CD4-positive, alpha-beta T cell (primary cell): ENCODE data around the gene GPR32. TPM values are rescaled to one million over a fixed set of nuclear protein-coding genes. Genes with fewer than 3 reads are reported as not detected.
"Not testable (repeated sequence)": the region's sequence is repeated elsewhere in the genome, so short reads cannot be mapped to it uniquely, and the experiment has no call there.

Experiments
- ATAC-seq: fragments of 200-7000 bp; cut with Tn5 transposase; one replicate; pipeline ENCODE4 v1.10.0; 2022; ENCODE audit warnings: mild to moderate bottlenecking; ENCODE audit not compliant: poor library complexity
- CTCF ChIA-PET: fragments of 350-600 bp; sonication (Branson Sonifier 250); formaldehyde crosslinking; loops from one replicate; lab custom pipeline; 2021; ENCODE audit warnings: antibody characterized with exemption, inconsistent platforms; lab: Charles Lee
- POLR2A ChIA-PET: fragments of 350-600 bp; sonication (Branson Sonifier 250); formaldehyde crosslinking; loops from one replicate; lab custom pipeline; 2021; ENCODE audit warnings: antibody characterized with exemption, inconsistent platforms; lab: Charles Lee
- DNase-seq, 14 experiments: peaks; one replicate each; pipeline ENCODE4 v3.0.0-alpha.2; 2013 to 2020; ENCODE audit warnings: mixed read lengths in 2 of 14
- H3K27ac ChIP-seq, 2 donors: one replicate each; pipeline versions ENCODE4 v1.5.1 to v1.7.0; 2013; ENCODE audit warnings: low read length in 2 of 2, low read depth in 1 of 2, mild to moderate bottlenecking in 1 of 2
- H3K27me3 ChIP-seq, 2 experiments: 1 replicate in 1 of 2; 2 replicates in 1 of 2; pipeline versions ENCODE4 v1.6.1 to v1.7.0; 2013; ENCODE audit warnings: low read length in 2 of 2, control low read depth in 1 of 2, mild to moderate bottlenecking in 1 of 2, moderate library complexity in 1 of 2; ENCODE audit not compliant: insufficient read depth in 2 of 2, control insufficient read depth in 1 of 2
- H3K36me3 ChIP-seq: one replicate; pipeline ENCODE4 v1.6.1; 2013; ENCODE audit warnings: low read length, control low read depth; ENCODE audit not compliant: insufficient read depth
- H3K4me1 ChIP-seq: one replicate; pipeline ENCODE4 v1.6.1; 2013; ENCODE audit warnings: low read length, control low read depth; ENCODE audit not compliant: insufficient read depth
- H3K4me3 ChIP-seq: one replicate; pipeline ENCODE4 v1.5.1; 2013; ENCODE audit warnings: mild to moderate bottlenecking, low read length, moderate library complexity
- H3K9me3 ChIP-seq, 2 experiments: 1 replicate in 1 of 2; 2 replicates in 1 of 2; pipeline versions ENCODE4 v1.6.1 to v1.7.0; 2013; ENCODE audit warnings: low read length in 2 of 2, mild to moderate bottlenecking in 2 of 2, control low read depth in 1 of 2, moderate library complexity in 1 of 2; ENCODE audit not compliant: control insufficient read depth in 1 of 2, insufficient read depth in 1 of 2
- H3K27ac Mint-ChIP-seq: one replicate; pipeline ENCODE4 v1.8.0; 2020; ENCODE audit warnings: mixed read lengths
- H3K27me3 Mint-ChIP-seq: one replicate; pipeline ENCODE4 v1.8.0; 2021; ENCODE audit warnings: mixed read lengths
- H3K36me3 Mint-ChIP-seq: one replicate; pipeline ENCODE4 v1.8.0; 2021; ENCODE audit warnings: low read depth, mixed read lengths
- H3K4me1 Mint-ChIP-seq: one replicate; pipeline ENCODE4 v1.8.0; 2021; ENCODE audit warnings: low read depth, mixed read lengths
- H3K4me3 Mint-ChIP-seq: one replicate; pipeline ENCODE4 v1.8.0; 2020; ENCODE audit warnings: mild to moderate bottlenecking, mixed read lengths
- H3K9me3 Mint-ChIP-seq: one replicate; pipeline ENCODE4 v1.8.0; 2020; ENCODE audit warnings: mixed read lengths
- intact Hi-C, 2 experiments: fragments of 100-400 bp; cut with DNase I in 1 of 2; cut with micrococcal nuclease in 1 of 2; formaldehyde crosslinking; loops; one replicate each; pipeline versions ENCODE4 v1.15.1 to v1.9.0; 2023 to 2025; cut with DNase I, micrococcal nuclease
- total RNA-seq, 174 experiments: library from RNA in 2 of 174; stranded (reverse) in 2 of 174; gene quantifications; one replicate each; pipeline ENCODE4 v1.2.3 and lab custom pipeline; 2021 to 2026
- TF ChIP-seq, protein P1 (sequence below): fragments of 200-600 bp; IDR thresholded peaks from one replicate; pipeline ENCODE4 v1.8.0; 2022; ENCODE audit warnings: antibody characterized with exemption, mild to moderate bottlenecking

The GPR32 gene
- total RNA-seq, 2 experiments from 2014 or later = not detected

DNA sequence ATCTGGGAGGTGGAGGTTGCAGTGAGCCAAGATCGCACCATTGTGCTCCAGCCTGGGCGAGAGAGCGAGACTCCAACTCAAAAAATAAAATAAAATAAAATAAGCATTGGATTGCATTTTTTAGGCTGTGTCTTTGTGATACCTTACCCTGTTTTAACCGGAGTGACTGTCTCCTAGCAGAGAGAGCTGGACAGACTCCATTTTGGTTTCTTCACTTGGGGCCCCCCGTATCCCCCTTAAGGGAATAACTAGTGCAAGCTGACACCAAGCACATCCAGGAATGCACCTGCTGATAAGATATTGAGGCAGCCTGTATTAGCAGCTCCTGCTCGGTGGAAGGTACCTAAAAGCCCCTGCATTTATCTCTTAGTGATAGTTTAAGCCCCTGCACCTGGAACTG, 20.8 kb upstream of the GPR32 start:
- H3K27me3 Mint-ChIP-seq = peaks cover 34% of the 10 kb centered on the region
- ATAC-seq = no peak
- H3K36me3 Mint-ChIP-seq = no peaks in the 10 kb centered on the region
- H3K4me1 Mint-ChIP-seq = no peaks in the 10 kb centered on the region
- intact Hi-C loops = no loop called here
- CTCF ChIA-PET = no interaction called here
- POLR2A ChIA-PET = no interaction called here
- no peak for DNase-seq
- TF ChIP-seq, protein P1, sequence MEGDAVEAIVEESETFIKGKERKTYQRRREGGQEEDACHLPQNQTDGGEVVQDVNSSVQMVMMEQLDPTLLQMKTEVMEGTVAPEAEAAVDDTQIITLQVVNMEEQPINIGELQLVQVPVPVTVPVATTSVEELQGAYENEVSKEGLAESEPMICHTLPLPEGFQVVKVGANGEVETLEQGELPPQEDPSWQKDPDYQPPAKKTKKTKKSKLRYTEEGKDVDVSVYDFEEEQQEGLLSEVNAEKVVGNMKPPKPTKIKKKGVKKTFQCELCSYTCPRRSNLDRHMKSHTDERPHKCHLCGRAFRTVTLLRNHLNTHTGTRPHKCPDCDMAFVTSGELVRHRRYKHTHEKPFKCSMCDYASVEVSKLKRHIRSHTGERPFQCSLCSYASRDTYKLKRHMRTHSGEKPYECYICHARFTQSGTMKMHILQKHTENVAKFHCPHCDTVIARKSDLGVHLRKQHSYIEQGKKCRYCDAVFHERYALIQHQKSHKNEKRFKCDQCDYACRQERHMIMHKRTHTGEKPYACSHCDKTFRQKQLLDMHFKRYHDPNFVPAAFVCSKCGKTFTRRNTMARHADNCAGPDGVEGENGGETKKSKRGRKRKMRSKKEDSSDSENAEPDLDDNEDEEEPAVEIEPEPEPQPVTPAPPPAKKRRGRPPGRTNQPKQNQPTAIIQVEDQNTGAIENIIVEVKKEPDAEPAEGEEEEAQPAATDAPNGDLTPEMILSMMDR = no peak
- H3K9me3 Mint-ChIP-seq = no peaks in the 10 kb centered on the region
- H3K36me3 ChIP-seq = no peaks in the 10 kb centered on the region
- no peaks in the 10 kb centered on the region for H3K4me1 ChIP-seq
- H3K4me3 Mint-ChIP-seq = no peak overlapping the region
- no peak overlapping the region for H3K27ac ChIP-seq
- peaks cover 0 to 3% of the 10 kb centered on the region in 2 experiments for H3K27me3 ChIP-seq
- H3K27ac Mint-ChIP-seq = no peak overlapping the region
- H3K9me3 ChIP-seq = peaks cover 0 to 4% of the 10 kb centered on the region in 2 experiments
- H3K4me3 ChIP-seq = no peak overlapping the region

DNA sequence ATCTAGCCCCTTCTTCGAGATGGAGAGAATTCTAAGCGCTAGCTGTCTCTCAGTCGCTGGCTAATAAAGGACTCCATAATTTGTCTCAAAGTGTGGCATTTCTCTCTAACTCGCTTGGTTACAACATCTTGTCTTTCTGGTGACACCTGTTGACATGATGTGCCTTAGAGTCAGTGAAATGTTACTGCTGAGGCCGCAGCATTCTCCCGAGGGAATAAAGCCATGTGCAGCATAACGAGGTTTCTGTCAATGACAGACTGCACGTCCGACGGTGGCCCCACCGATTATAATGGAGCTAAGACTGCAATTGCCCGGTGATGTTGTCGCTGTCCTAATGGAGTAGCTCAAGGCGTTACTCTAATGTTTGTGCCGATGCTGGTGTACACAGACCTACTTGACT, 20.3 kb upstream of the GPR32 start:
- Mint-ChIP-seq H3K9me3 (no peaks in the 10 kb centered on the region), H3K27ac (no peak overlapping the region), H3K27me3 (peaks cover 38% of the 10 kb centered on the region), H3K36me3 (no peaks in the 10 kb centered on the region), H3K4me3 (no peak overlapping the region), H3K4me1 (no peaks in the 10 kb centered on the region)
- Histone ChIP-seq H3K27ac (no peak overlapping the region), H3K27me3 (peaks cover 0 to 3% of the 10 kb centered on the region in 2 experiments), H3K4me1 (no peaks in the 10 kb centered on the region), H3K36me3 (no peaks in the 10 kb centered on the region), H3K4me3 (no peak overlapping the region), H3K9me3 (peaks cover 0 to 4% of the 10 kb centered on the region in 2 experiments)
- TF ChIP-seq, protein P1 = no peak
- CTCF ChIA-PET = no interaction called here
- POLR2A ChIA-PET = no interaction called here
- intact Hi-C loops = no loop called here
- DNase-seq = no peak
- no peak for ATAC-seq

DNA sequence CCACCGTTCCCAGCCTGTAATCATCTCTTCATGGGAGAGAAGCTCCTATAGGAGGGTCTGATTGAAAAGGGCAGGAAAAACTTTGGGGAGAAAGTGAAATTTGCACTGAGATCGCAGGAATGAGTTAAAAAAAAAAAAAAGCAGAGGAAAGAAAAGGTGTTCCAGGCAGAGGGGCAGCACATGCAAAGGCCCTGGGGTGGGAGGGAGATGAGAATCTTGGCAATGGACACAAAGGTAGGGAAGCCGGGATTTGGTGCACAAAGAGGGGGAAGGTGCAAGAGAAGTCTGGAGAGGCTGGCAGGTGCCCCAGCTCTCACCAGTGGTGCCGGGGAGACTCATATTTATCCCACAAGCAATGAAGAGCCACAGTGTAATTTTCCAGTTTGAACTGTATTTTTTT, 16.4 kb upstream of the GPR32 start:
- Mint-ChIP-seq H3K4me3 (no peak overlapping the region), H3K27ac (no peak overlapping the region), H3K36me3 (no peaks in the 10 kb centered on the region), H3K9me3 (no peaks in the 10 kb centered on the region), H3K27me3 (peaks cover 28% of the 10 kb centered on the region), H3K4me1 (no peaks in the 10 kb centered on the region)
- POLR2A ChIA-PET = no interaction called here
- CTCF ChIA-PET = no interaction called here
- H3K9me3 ChIP-seq = no peaks in the 10 kb centered on the region
- H3K27me3 ChIP-seq = peaks cover 0 to 3% of the 10 kb centered on the region in 2 experiments
- TF ChIP-seq, protein P1 = no peak
- H3K4me3 ChIP-seq = no peak overlapping the region
- ATAC-seq (no peak), DNase-seq (no peak)
- no peak overlapping the region for H3K27ac ChIP-seq
- no peaks in the 10 kb centered on the region for H3K36me3 ChIP-seq
- intact Hi-C loops = no loop called here
- H3K4me1 ChIP-seq = no peaks in the 10 kb centered on the region

DNA sequence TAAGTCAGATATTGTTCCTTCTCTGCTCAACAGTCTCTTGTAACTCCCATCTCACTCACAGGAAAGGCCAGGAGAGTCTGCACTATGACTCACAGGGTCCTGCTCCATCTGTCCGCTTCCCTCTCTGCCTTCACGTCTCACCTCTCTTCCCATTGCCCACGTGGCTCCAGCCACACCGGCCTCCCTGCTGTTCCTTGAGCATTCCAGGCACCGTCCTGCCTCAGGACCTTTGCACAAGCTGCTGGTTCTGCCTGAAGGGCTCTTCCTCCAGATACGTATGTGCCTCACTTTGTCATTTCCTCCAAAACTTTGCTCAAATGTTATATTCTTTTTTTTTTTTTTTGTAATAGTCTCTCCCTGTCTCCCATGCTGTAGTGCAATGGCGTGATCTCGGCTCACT, 14.0 kb upstream of the GPR32 start:
- DNase-seq = not testable (repeated sequence)

DNA sequence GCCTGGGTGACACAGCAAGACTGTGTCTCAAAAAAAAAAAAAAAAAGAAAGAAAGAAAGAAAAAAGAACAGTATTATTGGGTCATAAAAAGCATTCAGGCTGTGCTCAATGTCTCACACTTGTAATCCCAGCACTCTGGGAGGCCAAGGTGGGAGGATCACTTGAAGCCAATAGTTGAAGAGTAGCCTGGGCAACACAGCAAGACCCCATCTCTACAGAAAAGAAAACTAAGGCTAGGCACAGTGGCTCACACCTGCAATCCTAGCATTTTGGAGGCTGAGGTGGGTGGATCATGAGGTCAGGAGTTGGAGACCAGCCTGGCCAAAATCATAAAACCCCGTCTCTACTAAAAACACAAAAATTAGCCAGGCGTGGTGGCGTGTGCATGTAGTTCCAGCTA, 12.6 kb upstream of the GPR32 start:
- H3K27ac Mint-ChIP-seq, H3K4me3 Mint-ChIP-seq, H3K9me3 ChIP-seq, H3K4me3 ChIP-seq, intact Hi-C loops, H3K36me3 ChIP-seq, CTCF ChIA-PET, H3K27me3 ChIP-seq, H3K4me1 Mint-ChIP-seq, ATAC-seq, H3K36me3 Mint-ChIP-seq, POLR2A ChIA-PET, H3K4me1 ChIP-seq, DNase-seq, H3K9me3 Mint-ChIP-seq, H3K27ac ChIP-seq: not testable (repeated sequence)
- H3K27me3 Mint-ChIP-seq = peaks cover 24% of the 10 kb centered on the region

More for the DNA sequence above, 14.0 kb upstream of the GPR32 start:
- ATAC-seq, H3K27ac Mint-ChIP-seq, H3K27ac ChIP-seq, CTCF ChIA-PET, POLR2A ChIA-PET, H3K27me3 ChIP-seq, H3K36me3 Mint-ChIP-seq, intact Hi-C loops, H3K4me1 ChIP-seq, H3K4me3 ChIP-seq, H3K4me3 Mint-ChIP-seq, H3K4me1 Mint-ChIP-seq, H3K9me3 ChIP-seq, H3K9me3 Mint-ChIP-seq, H3K36me3 ChIP-seq: not testable (repeated sequence)
- H3K27me3 Mint-ChIP-seq = peaks cover 24% of the 10 kb centered on the region
